ENCODE results near the gene C11orf21.

C11orf21 gene

GRCh38 chr11:2320568-2321310 lies 19.0 kb upstream of the C11orf21 start:
- no peak for DNase-seq

GRCh38 chr11:2319791-2320472 lies 18.2 kb upstream of the C11orf21 start:
- no peak for DNase-seq

- no peak for DNase-seq
Observed at GRCh38 chr11:2318707-2319106, 17.0 kb upstream of the C11orf21 start.

- DNase-seq: no peak
Observed at GRCh38 chr11:2318123-2318522, 16.4 kb upstream of the C11orf21 start.

- no peak for DNase-seq
Observed at GRCh38 chr11:2317354-2318050, 15.8 kb upstream of the C11orf21 start.

DNA sequence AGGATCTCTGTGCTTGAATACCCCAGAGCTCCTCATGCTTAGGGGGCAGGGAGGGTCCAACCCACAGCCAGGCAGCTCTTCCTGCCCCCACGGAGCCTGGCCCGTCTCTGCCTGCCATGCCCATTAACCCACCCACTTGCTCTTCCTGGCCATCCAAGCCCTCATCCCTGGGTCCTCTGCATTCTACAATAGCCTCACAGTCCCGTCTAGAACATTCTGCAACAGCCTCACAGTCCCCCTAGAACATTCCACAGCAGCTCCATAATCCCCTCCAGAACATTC lies 15.2 kb upstream of the C11orf21 start:
- no peak for DNase-seq

- DNase-seq: no peak
Observed at GRCh38 chr11:2316169-2316962, 14.6 kb upstream of the C11orf21 start.

GRCh38 chr11:2315395-2316168 lies 13.9 kb upstream of the C11orf21 start:
- DNase-seq: no peak

DNA sequence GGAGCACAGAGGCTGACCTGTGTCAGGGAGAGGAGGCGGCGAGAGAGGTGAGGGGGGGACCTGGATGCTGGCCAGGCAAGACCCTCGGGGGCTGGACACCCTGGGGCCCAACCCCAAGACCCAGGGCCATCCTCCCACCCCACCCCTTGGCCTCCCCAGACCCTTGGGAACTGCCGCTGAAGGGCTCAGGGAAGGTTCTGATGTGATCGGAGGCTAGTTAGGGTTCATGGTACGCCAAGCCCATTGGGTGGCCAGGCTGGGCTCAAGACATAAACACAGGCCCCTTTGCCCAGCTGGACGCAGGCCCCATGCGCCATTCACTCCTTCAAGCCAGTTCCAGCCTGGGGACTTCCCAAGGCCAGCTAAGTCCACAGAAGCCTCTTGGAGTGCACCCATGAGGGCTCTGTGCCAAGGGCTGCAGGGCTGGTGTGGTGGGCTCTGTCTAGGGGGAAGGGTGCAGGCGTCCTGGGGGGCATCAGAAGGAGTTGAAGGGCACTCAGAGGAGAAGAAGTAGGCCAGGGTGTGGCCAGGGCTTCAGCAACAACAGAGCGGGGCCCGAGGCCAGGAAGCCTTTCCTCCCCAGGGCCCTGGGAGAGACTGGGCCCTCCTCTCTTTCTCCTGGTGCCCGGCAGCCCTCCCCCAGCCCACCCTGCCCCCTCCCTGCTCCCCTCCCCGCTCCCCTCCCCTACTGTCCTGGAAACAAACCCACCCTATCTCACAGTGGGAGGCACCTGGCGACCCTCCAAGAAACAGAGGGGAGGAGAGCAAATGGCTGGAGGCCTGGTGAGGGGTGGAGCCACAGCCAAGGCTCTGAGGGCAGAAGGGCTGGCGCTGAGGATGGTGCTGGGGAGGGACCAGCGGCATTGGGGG lies 13.0 kb upstream of the C11orf21 start:
- DNase-seq: no peak

GRCh38 chr11:2314136-2314524 lies 12.4 kb upstream of the C11orf21 start:
- no peak for DNase-seq

- DNase-seq: no peak
Observed at GRCh38 chr11:2313051-2313951, 11.6 kb upstream of the C11orf21 start.

DNA sequence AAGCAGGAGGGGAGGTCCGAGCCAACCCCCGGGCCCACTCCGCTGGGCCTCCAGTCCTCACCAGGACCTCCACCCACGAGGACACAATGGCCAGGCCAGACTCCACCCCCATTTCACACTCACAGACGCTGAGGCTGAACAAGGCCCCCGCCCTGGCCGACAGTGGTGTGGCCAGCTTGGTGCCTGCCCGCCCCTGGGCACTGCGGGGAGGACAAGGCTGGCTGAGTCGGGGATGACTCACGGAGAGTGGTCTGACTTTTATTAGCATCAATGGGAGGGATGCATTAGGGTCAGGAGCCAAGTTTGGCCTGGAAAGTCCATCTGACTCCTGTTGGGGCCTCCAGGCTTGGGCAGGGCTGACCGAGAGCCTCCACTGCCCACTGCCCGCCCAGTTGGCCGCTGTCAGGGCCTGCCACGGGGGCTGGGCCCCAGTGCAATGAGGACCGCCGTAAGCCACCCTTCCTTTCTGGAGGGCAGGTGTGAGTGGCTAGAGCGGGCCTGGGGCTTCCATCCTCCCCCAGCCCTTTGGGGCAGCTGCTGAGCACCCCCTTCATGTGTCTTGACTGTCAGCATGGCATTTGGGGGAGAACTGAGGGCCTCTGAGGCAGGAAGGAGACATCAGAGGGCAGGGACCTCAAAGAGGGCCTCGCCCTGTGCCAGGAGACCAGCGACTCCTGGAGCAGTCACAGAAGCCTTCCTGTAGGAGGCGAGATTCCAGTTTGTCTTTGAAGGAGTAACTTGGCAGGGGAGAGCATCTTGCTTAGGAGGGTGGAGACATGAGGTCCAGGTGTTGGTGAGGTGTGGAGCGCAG lies 10.7 kb upstream of the C11orf21 start:
- DNase-seq: no peak

- DNase-seq: no peak
Observed at GRCh38 chr11:2311353-2312133, 9.8 kb upstream of the C11orf21 start.

DNA sequence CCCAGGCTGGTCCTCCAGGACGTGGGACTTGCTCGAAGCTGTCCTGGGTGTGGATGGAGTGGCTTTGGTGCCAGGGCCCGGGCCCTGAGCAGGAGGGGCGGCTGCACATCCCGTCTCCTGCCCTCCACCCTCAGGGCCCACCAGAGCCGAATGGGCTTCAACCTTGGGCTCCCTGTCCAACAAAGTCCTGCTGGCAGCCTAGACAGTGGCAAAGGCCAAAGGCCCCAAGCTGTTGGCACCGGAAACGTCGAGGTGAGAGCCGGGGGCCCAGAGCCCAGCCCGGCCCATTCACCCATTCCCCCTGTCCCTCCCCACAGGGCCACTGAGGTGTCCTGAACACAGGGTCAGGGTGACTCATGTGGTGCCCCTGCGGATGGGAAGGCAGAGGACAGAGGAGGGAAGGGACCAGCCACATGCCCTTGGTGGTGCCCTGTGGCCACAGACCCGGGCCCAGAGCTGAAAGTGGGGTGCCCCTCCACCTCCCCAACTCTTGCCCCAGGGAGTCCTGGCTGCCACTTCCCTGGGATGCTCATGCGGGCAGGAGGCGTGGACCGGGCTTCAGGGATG lies 9.2 kb upstream of the C11orf21 start:
- no peak for DNase-seq

DNA sequence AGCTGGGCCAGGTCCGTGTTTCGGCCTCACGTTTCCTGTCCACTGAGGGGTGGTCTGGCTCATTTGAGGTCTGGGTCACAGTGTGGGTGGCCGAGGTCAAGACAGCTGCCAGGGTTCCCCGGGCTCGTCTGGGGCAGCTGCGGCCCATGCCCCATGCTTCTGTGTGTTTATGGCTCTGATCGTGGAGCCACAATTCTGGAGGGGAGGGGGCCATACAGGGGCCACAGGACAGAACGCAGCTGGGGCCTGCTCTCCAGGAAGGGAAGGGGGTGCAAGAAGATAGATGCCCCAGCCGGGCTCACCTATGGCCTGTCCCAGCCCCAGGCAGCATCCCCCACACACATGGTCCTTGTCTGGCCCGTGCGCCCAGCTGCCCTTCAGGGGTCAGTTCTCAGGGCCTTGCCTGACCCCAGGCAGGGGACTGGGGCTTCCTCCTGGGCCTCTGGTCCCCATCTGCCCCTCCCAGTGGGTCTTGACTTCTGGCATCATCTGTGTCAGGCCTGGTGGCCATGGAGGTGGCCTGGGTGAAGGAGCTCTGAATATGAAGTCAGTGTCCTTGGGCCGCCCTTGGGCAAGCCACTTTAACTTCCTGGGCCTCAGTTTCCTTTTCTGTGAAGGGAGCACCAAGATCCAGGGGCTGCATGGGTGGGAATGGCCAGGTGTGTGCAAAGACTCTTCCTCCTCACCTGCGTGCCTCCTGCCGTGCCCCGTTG lies 8.5 kb upstream of the C11orf21 start:
- DNase-seq: no peak

GRCh38 chr11:2309251-2310072 lies 7.7 kb upstream of the C11orf21 start:
- no peak for DNase-seq

DNA sequence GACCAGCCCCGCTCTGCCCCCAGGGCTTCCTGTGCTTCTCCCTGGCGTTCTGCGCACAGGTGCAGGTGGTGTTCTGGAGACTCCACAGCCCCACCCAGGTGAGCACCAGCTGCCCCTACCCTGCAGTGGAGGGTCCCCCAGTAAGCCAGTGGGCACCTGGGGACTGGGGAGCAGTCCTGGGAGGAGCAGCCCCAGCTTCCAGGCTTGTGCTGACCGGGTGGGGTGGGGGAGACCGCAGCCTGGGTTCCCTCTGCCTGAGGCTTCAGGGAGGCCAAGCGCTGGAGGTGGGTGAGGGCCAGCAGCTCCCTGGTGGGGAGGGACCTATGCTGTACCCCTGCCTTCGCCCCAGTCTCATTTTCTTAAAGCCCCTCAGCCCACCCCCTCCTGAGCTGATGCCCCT lies 7.0 kb upstream of the C11orf21 start:
- DNase-seq: no peak

Measured in CD4-positive, alpha-beta T cell treated with Interferon alpha-2 for 1 hour (primary cell).